HCT116 (cell line): Measurements from ENCODE around the gene KCNAB2. TPM values are rescaled to one million over a fixed set of nuclear protein-coding genes. Genes with fewer than 3 reads are reported as not detected.

Experiments used
- ATAC-seq: fragments of 200-7000 bp; cut with Tn5 transposase; 2 replicates; pipeline ENCODE4 v1.9.1; 2020; ENCODE audit warnings: mild to moderate bottlenecking, moderate library complexity
- BruUV-seq: library from RNA; stranded (reverse); fragments of 400-500 nt; replicated peaks from 2 replicates; lab custom pipeline; 2021; lab: Mats Ljungman, UMichigan
- CTCF ChIA-PET: fragments of 300-600 bp; sonication (Branson Sonifier 250); formaldehyde crosslinking; loops from one replicate; lab custom pipeline; 2021; ENCODE audit warnings: antibody characterized with exemption; lab: Charles Lee
- POLR2A ChIA-PET: fragments of 300-600, 350-600 bp; sonication (Branson Sonifier 250); formaldehyde crosslinking; loops from one replicate; lab custom pipeline; 2021; ENCODE audit warnings: antibody characterized with exemption; lab: Charles Lee
- RAD21 ChIA-PET, 2 experiments: fragments of 300-600 bp; sonication (Branson Sonifier 250); formaldehyde crosslinking; loops; one replicate each; lab custom pipeline; 2023; ENCODE audit warnings: low total read pairs in 2 of 2; ENCODE audit not compliant: uncharacterized antibody in 2 of 2, unreplicated experiment in 2 of 2, low non-redundant PET in 1 of 2; lab: Charles Lee
- DNase-seq: peaks from one replicate; pipeline ENCODE4 v3.0.0-alpha.2; 2010; ENCODE audit warnings: low read depth, low spot score
- H2AFZ ChIP-seq: fragments of 200-600 bp; shearing (Covaris generic), sonication (generic); 2 replicates; pipeline ENCODE4 v1.6.1; 2017; ENCODE audit warnings: low read depth, mixed run types, mixed read lengths, antibody characterized with exemption, low read length; ENCODE audit not compliant: poor library complexity, severe bottlenecking
- H3K27ac ChIP-seq: 2 replicates; pipeline ENCODE4 v1.5.1; 2012; ENCODE audit warnings: low read depth, low read length
- H3K27me3 ChIP-seq: fragments of 200-600 bp; sonication (generic); 2 replicates; pipeline ENCODE4 v1.6.1; 2016; ENCODE audit warnings: mixed run types, low read length, mixed read lengths; ENCODE audit not compliant: insufficient read depth
- H3K36me3 ChIP-seq, 2 experiments: fragments of 200-500 bp in 1 of 2; fragments of 200-600 bp in 1 of 2; sonication (Bioruptor generic) in 1 of 2; sonication (generic) in 1 of 2; 2 replicates each; pipeline versions ENCODE4 v1.5.1 to v1.6.1; 2014 to 2016; ENCODE audit warnings: low read length in 2 of 2, inconsistent platforms in 1 of 2, mixed read lengths in 1 of 2, mixed run types in 1 of 2; ENCODE audit not compliant: insufficient read depth in 2 of 2, control insufficient read depth in 1 of 2
- H3K4me1 ChIP-seq, 2 experiments: fragments of 200-600 bp in 1 of 2; sonication (generic) in 1 of 2; 2 replicates each; pipeline versions ENCODE4 v1.5.1 to v1.6.1; 2012 to 2017; ENCODE audit warnings: low read length in 2 of 2, inconsistent platforms in 1 of 2, mild to moderate bottlenecking in 1 of 2, mixed read lengths in 1 of 2, mixed run types in 1 of 2, moderate library complexity in 1 of 2; ENCODE audit not compliant: insufficient read depth in 2 of 2, control insufficient read depth in 1 of 2
- H3K4me2 ChIP-seq: fragments of 200-600 bp; sonication (generic); 2 replicates; pipeline ENCODE4 v1.6.1; 2017; ENCODE audit warnings: mixed run types, low read length, mixed read lengths
- H3K4me3 ChIP-seq, 2 experiments: fragments of 200-600 bp in 1 of 2; sonication (generic) in 1 of 2; replicated peaks in 1 of 2; 2 replicates each; pipeline ENCODE4 v1.5.1; 2011 to 2016; ENCODE audit warnings: low read length in 2 of 2, control low read depth in 1 of 2, low read depth in 1 of 2, mild to moderate bottlenecking in 1 of 2, mixed read lengths in 1 of 2, mixed run types in 1 of 2
- H3K79me2 ChIP-seq: fragments of 200-600 bp; sonication (generic); 2 replicates; pipeline ENCODE4 v1.6.1; 2017; ENCODE audit warnings: mild to moderate bottlenecking, mixed run types, low read length, moderate library complexity, mixed read lengths; ENCODE audit not compliant: insufficient read depth
- H3K9ac ChIP-seq: fragments of 200-600 bp; sonication (generic); 2 replicates; pipeline ENCODE4 v1.6.1; 2016; ENCODE audit warnings: low read length, mixed read lengths
- H3K9me2 ChIP-seq: fragments of 200-600 bp; sonication (generic), shearing (Covaris generic); 2 replicates; pipeline ENCODE4 v1.6.1; 2017; ENCODE audit warnings: mixed run types, mild to moderate bottlenecking, moderate library complexity; ENCODE audit not compliant: insufficient read depth
- H3K9me3 ChIP-seq, 2 experiments: fragments of 200-500 bp in 1 of 2; fragments of 200-600 bp in 1 of 2; sonication (Bioruptor generic) in 1 of 2; sonication (generic) in 1 of 2; 2 replicates each; pipeline ENCODE4 v1.6.1; 2014 to 2017; ENCODE audit warnings: low read length in 2 of 2, mixed read lengths in 2 of 2, inconsistent platforms in 1 of 2, low read depth in 1 of 2, mild to moderate bottlenecking in 1 of 2, mixed run types in 1 of 2, moderate library complexity in 1 of 2; ENCODE audit not compliant: control insufficient read depth in 1 of 2, insufficient read depth in 1 of 2
- H4K20me1 ChIP-seq: fragments of 200-600 bp; sonication (generic), shearing (Covaris generic); 2 replicates; pipeline ENCODE4 v1.6.1; 2017; ENCODE audit warnings: mixed run types, mild to moderate bottlenecking, moderate library complexity; ENCODE audit not compliant: insufficient read depth
- EGR1 ChIP-seq: IDR thresholded peaks from 2 replicates; pipeline ENCODE4 v1.6.1; 2012; ENCODE audit warnings: low read depth
- TCF7L2 ChIP-seq: IDR thresholded peaks from 2 replicates; pipeline ENCODE4 v1.7.0; 2011; ENCODE audit warnings: borderline replicate concordance, inconsistent platforms; ENCODE audit not compliant: insufficient read depth, insufficient read length; ENCODE audit errors: extremely low read depth
- ZNF274 ChIP-seq: fragments of 200-500 bp; sonication (Bioruptor generic); IDR thresholded peaks from 2 replicates; pipeline ENCODE4 v1.6.1; 2014; ENCODE audit warnings: mild to moderate bottlenecking, low read depth, low read length, inconsistent platforms
- intact Hi-C: fragments of 100-400 bp; cut with micrococcal nuclease; formaldehyde crosslinking; loops from 2 replicates; pipeline ENCODE4 v1.10.0; 2022
- total RNA-seq: library from RNA; stranded (reverse); gene quantifications from one replicate; pipeline ENCODE4 v1.2.1, GENCODE V29; 2021; ENCODE audit not compliant: unreplicated experiment
- TF ChIP-seq, protein P1 (sequence below): IDR thresholded peaks from 2 replicates; pipeline ENCODE4 v1.6.1; 2011; ENCODE audit warnings: mild to moderate bottlenecking, low read length, moderate library complexity; ENCODE audit not compliant: insufficient replicate concordance; ENCODE audit errors: extremely low read depth

Gene KCNAB2
- total RNA-seq, 1 experiment from 2014 or later, result 18.1 TPM

GRCh38 chr1:6084781-6085495 is 39.2 kb downstream of the KCNAB2 start:
- Histone ChIP-seq H3K4me1 (no peaks in the 10 kb centered on the region), H3K9me2 (no peaks in the 10 kb centered on the region), H4K20me1 (no peaks in the 10 kb centered on the region), H3K4me2 (no peak overlapping the region), H3K79me2 (no peaks in the 10 kb centered on the region), H3K27me3 (no peaks in the 10 kb centered on the region), H3K27ac (no peak overlapping the region), H2AFZ (no peak overlapping the region), H3K4me3 (no peak overlapping the region), H3K9ac (no peak overlapping the region), H3K36me3 (no peaks in the 10 kb centered on the region), H3K9me3 (no peaks in the 10 kb centered on the region)
- intact Hi-C loops, result no loop called here
- RAD21 ChIA-PET, result no interaction called here
- DNase-seq (no peak), ATAC-seq (no peak)
- BruUV-seq, result no TSS peak
- POLR2A ChIA-PET, result no interaction called here
- TF ChIP-seq, protein P1, sequence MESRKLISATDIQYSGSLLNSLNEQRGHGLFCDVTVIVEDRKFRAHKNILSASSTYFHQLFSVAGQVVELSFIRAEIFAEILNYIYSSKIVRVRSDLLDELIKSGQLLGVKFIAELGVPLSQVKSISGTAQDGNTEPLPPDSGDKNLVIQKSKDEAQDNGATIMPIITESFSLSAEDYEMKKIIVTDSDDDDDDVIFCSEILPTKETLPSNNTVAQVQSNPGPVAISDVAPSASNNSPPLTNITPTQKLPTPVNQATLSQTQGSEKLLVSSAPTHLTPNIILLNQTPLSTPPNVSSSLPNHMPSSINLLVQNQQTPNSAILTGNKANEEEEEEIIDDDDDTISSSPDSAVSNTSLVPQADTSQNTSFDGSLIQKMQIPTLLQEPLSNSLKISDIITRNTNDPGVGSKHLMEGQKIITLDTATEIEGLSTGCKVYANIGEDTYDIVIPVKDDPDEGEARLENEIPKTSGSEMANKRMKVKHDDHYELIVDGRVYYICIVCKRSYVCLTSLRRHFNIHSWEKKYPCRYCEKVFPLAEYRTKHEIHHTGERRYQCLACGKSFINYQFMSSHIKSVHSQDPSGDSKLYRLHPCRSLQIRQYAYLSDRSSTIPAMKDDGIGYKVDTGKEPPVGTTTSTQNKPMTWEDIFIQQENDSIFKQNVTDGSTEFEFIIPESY, result no peak
- TF ChIP-seq EGR1, result no peak
- no peak for TF ChIP-seq TCF7L2
- CTCF ChIA-PET, result no interaction called here

- DNase-seq (no peak), ATAC-seq (no peak)
- ChIA-PET POLR2A (no interaction called here), CTCF (no interaction called here), RAD21 (no interaction called here)
- TF ChIP-seq ZNF274, result no peak
- BruUV-seq, result no TSS peak
- Histone ChIP-seq H3K9ac (no peak overlapping the region), H3K4me1 (no peaks in the 10 kb centered on the region), H3K9me3 (no peaks in the 10 kb centered on the region), H3K27me3 (no peaks in the 10 kb centered on the region), H2AFZ (no peak overlapping the region), H3K79me2 (no peaks in the 10 kb centered on the region), H3K36me3 (no peaks in the 10 kb centered on the region), H3K27ac (no peak overlapping the region), H3K4me3 (no peak overlapping the region), H3K4me2 (no peak overlapping the region), H4K20me1 (no peaks in the 10 kb centered on the region), H3K9me2 (no peaks in the 10 kb centered on the region)
- intact Hi-C loops, result no loop called here
Observed at GRCh38 chr1:6085666-6086065, 40.0 kb downstream of the KCNAB2 start.
